ENCODE data around the gene ARRDC1. TPM values are rescaled to one million over a fixed set of nuclear protein-coding genes. Genes with fewer than 3 reads are reported as not detected.
"Not testable (repeated sequence)": the region's sequence is repeated elsewhere in the genome, so short reads cannot be mapped to it uniquely, and the experiment has no call there.

Gene ARRDC1
- total RNA-seq, 1 donor from 2014 or later: 134 TPM

DNA sequence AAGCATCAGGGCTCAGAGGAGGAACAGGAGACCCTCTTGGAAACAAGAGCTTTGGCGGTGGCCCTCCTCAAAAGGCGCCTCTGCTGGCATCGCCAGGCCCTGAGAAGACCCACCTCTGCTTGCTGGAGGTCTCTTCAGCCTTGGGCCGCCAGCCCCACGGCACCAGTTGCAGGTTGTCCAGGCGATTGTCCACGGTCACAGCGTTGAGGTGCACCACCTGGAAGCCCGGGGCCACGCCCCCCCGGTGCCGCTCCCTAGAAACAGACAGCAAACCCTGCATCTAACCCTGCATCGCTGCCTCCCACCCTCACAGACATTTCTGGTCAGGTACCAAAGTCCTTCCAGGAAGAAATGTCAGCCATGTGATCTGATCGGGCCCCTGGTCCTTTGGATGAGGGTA, 18.6 kb upstream of the ARRDC1 start:
- no peak for DNase-seq (ENCODE audit: low spot score)

- DNase-seq (ENCODE audit: low spot score): no peak
These were observed 17.2 kb upstream of the ARRDC1 start for GRCh38 chr9:137588311-137588710.

- no peak for DNase-seq (ENCODE audit: low spot score)
These were observed 16.6 kb upstream of the ARRDC1 start for GRCh38 chr9:137588891-137589290.

GRCh38 chr9:137589441-137590122, 15.9 kb upstream of the ARRDC1 start:
- no peak for DNase-seq (ENCODE audit: low spot score)

- no peak for DNase-seq (ENCODE audit: low spot score)
These were observed 15.4 kb upstream of the ARRDC1 start for GRCh38 chr9:137590123-137590468.

DNA sequence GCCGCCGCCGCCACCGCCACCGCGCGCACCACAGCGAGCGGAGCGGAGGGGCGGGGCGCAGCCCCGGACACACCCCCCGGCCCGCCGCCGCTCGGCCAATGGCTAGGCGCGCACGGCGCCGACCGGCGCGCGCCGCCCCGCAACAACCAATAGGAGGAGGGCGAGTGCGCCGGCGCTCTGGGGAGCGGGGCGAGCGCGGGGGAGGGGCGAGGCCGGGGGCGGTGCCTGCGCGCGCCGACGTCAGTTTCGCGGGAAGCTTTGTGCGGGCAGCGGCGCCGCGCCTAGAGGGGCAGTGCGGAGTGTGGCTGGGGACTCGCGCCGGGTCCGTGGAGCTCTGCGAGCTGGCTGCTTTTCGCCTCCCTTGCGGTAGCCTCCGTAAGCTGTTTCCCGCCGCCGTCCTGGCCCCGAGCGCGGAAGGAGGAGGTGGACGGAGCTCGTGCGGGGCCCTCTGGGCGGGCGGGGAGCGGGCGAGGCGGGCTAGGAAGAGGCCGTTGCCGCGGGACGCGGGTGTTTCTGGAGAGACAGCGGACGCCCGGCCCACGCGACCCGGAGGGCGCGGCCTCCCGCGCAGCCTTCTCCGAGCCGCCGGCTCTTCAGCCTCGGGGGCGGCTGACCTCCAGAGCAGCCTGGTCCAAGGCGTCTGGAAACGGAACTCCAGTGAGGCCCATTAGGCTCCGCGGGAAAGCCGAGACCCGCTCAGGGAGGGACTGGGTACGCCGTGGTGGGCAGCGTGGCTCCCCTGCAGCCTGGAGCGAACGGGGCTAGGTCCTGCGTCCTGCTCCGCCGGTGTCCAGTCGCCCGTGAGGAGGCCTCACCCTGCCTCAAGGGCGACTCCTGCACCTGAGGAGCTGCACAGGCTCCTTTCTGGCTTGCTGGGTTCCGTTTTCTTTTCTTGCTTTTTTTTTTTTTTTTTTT, 14.8 kb upstream of the ARRDC1 start, which contains the start of gene ZMYND19:
Gene ZMYND19, minus strand, starts transcription at position 44 of the 915 bp plus-strand sequence. CDS start 249 bp downstream, outside the sequence.
- peak; percentile 89 for DNase-seq (ENCODE audit: low spot score)

DNA sequence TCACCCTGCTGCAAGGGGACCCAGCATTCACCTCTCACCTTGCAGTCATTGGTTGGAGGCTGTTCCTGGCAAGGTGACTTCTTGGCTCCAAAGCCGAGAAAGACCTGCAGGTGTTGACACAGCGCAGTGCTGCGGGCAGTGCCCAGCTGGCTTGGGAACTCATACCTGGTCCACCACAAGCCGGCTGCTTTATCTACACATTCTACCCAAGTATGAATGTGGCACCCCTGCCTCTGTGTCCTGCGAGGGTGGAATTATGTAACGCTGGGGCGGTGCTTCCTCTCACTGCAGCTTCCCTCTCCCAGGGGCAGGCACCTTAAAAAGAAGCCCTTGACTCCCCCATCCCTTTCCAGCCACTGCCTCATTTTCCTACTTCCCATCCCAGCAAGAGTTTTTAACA, 12.7 kb upstream of the ARRDC1 start:
- no peak for DNase-seq (ENCODE audit: low spot score)

- no peak for DNase-seq (ENCODE audit: low spot score)
These were observed 12.3 kb upstream of the ARRDC1 start for GRCh38 chr9:137593176-137593575.

- DNase-seq (ENCODE audit: low spot score): not testable (repeated sequence)
These were observed 8.9 kb upstream of the ARRDC1 start for GRCh38 chr9:137596577-137596976.

DNA sequence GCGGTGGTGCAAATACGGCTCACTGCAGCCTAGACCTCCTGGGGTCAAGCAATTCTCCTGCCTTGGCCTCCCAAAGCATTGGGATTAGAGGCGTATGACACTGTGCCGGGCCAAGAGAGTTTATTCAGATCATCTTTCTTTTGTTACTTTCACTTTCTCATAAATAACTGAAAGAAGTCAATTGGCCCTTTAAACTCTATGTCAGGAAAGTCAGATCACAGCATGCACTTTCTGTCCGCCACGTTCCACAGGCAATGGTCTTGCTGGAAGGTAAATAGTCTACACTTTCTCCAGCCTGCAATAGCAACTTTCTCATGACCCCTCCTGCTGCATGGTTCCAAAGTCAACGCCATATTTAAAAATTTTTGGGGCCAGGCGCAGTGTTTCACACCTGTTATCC, 6.5 kb upstream of the ARRDC1 start:
- DNase-seq (ENCODE audit: low spot score): no peak

GRCh38 chr9:137602661-137603060, 2.8 kb upstream of the ARRDC1 start:
- no peak for DNase-seq (ENCODE audit: low spot score)

GRCh38 chr9:137603879-137604278, 1.6 kb upstream of the ARRDC1 start:
- DNase-seq (ENCODE audit: low spot score): no peak

GRCh38 chr9:137604345-137605086, 970 bp upstream of the ARRDC1 start:
- DNase-seq (ENCODE audit: low spot score): no peak

- no peak for DNase-seq (ENCODE audit: low spot score)
These were observed 627 bp downstream of the ARRDC1 start for GRCh38 chr9:137606005-137606621.

DNA sequence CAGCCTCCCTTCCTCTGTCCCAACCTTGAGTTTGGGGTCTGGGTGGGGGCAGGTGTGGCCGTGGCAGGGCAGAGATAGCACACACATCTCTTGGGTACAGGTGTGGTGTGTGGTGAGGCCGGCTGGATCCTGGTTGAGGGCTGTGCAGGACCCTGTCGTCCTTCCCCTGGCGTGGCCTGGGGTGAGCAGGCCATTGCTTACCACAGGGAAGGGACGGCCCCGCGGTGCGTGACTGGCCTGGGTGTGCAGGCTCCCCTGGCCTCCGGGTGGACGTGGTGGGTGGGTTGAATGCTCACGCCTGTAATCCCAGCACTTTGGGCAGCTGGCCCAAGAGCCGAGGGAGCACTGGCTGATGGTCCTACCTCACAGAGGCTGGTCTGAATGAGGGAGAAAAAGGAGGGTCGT, 1.2 kb downstream of the ARRDC1 start:
- no peak for DNase-seq (ENCODE audit: low spot score)

DNA sequence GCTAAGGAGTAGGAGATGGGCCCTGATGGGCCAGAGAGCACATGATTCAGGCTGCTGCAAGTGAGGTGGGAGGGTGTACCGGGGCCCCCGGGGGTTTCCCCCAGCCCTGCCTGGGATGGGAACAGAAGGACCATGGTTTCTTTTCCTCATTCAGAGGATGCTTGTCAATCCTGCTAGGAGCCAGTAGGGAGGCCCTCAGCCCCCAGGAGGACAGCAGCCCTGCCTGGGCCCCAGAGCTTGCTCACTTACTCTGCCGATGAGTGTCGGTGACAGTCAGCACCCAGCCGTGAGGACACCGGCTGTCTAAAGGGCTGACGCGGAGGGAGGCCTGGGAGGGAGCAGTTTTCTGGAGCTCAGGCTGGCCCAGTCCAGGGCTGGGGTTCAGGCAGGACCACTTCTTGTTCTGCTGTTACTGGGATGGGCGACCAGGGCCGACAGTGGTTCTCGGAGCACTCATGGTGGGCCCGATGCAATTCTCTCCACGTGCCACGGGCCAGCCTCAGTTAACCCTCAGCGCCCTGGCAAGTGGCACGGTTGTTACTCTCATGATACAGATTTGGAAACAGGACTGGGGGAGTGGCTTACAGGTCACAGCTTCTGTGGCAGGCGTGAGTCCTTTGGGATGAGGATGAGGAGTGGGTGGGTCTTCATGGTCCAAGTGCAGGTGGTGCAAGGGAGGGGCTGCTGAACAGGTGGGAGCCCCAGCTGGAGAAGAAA, 1.8 kb downstream of the ARRDC1 start:
- DNase-seq (ENCODE audit: low spot score): no peak

- no peak for DNase-seq (ENCODE audit: low spot score)
These were observed 5.5 kb downstream of the ARRDC1 start for GRCh38 chr9:137610944-137611343.

DNA sequence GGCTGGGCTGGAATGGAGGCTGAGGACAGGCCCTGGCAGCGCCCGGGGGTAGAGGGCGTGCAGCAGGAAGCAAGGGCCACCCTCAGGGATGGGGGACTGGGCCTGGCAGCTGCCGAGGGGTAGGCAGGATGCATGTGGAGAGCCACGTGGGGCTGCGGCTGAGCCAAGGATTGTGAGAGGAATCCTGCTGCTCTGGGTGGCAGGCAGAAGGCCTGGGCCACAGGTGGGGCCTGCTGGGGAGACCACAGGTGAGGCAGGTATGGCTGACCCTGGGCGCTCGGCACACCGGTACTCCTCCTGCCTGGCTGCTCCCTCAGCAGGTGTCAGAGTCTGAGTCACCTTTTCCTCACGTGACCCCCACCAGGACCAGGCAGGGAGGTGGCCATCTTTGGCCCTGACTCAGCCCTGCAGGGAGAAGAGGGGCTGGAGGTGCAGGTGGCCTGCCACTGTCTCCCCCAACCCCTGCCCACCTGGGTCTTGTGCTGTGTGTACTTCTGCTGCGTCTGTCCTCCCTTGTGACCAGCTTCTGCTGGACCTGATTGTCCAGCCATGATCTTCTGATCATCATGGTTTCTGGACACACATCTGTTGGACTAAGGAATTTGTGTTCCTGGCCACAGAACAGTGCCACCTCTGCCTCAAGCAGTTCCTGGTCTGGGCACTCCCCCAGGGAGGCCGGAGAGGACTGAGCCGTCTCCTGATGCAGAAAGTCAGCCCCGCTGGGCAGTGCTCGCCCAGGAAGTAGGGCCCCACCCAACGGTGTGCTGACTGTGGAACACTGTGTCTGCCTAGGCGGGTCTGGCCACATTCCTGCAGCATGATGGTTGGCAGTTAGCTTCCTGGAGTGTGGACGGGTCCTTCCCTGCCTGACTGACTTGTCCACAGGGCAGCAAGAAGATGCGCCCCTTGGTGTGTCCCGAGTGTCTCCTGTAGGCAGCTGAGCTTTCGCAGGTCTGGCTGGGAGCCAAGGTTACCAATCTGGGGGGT, 6.4 kb downstream of the ARRDC1 start:
- DNase-seq (ENCODE audit: low spot score): peak; percentile 94

GRCh38 chr9:137612741-137613142, 7.3 kb downstream of the ARRDC1 start:
- DNase-seq (ENCODE audit: low spot score): no peak

DNA sequence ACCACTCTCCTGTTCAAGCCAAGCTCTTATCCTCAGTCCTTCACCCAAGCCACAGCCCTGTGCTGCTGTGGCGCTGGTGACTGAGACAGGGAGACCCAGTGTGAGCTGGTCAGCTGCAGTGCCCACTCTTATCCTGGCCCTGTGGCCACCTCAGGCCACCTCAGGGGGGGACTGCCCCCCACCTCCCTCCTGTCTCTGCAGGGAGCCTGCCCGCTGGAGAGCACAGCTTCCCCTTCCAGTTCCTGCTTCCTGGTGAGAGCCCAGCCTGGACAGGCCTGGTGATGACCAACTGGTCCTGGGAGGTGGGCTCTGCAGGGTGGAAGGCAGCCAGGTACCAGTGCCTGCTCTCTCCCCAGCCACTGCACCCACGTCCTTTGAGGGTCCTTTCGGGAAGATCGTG, 7.8 kb downstream of the ARRDC1 start:
- DNase-seq (ENCODE audit: low spot score): no peak

Measured in mucosa of gallbladder (tissue), 1 donor.